ENCODE measurements around the gene NEK4. TPM values are rescaled to one million over a fixed set of nuclear protein-coding genes. Genes with fewer than 3 reads are reported as not detected.

NEK4 gene
- total and polyA plus RNA-seq, 10 of the 15 experiments (the other 5 are each of a cell fraction or from before 2014, with no cell fraction given): 7.0 to 29.1 (median 16.4) TPM

DNA sequence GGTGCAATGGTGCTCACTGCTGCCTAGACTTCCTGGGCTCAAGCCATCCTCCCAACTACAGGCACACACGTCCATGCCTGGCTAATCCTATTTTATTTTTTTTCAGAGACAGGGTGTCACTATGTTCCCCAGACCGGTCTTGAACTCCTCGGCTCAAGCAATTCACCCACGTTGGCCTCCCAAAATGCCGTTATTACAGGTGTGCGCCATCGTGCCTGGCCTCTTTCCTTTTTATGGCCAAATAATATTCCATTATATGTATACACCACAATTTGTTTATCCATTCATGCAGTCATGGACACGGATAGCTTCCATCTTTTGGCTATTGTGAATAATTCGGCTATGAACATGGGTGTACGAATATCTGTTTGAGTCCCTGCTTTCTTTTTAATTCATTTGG is 962 bp upstream of the NEK4 start:
- Histone ChIP-seq H2AFZ (ENCODE audit: control insufficient read depth, low read depth, low read length) (peak overlapping the region; percentile 86), H3K36me3 (ENCODE audit: control insufficient read depth in 2 of 2, insufficient read depth in 2 of 2, low read length in 1 of 2) (no peaks in the 10 kb centered on the region), H3K9ac (ENCODE audit: control insufficient read depth, insufficient read depth, low read length) (no peak overlapping the region), H3K4me2 (ENCODE audit: control insufficient read depth, insufficient read depth) (peak overlapping the region; percentile 93), H4K20me1 (ENCODE audit: control insufficient read depth, insufficient read depth) (no peaks in the 10 kb centered on the region), H3K4me3 (no peak overlapping the region), H3K4me1 (ENCODE audit: control insufficient read depth, insufficient read depth, low read length) (peaks cover 4% of the 10 kb centered on the region), H3K79me2 (ENCODE audit: control insufficient read depth, insufficient read depth, low read length) (peaks cover 9% of the 10 kb centered on the region), H3K27me3 (replicated peaks in 1 of 2; ENCODE audit: control insufficient read depth in 2 of 2, insufficient read depth in 2 of 2, low read length in 1 of 2) (no peaks in the 10 kb centered on the region), H3K9me3 (replicated peaks; ENCODE audit: control insufficient read depth, insufficient read depth, low read length) (no peaks in the 10 kb centered on the region), H3K27ac (ENCODE audit: control insufficient read depth, insufficient read depth) (no peak overlapping the region; the same call in 1 of the 2 replicates)
- ChIA-PET POLR2A (interaction anchor here (0.7 to 1.6 kb wide), 4 partner anchors 8 to 79 kb away, joined by 3 to 15 read pairs (median 4); no protein-coding TSS in a partner anchor), SMC1A (ENCODE audit: uncharacterized antibody, unreplicated experiment) (interaction anchor here (0.9 kb wide), 1 partner anchor 27 kb away, joined by 3 read pairs; no protein-coding TSS in a partner anchor), RAD21 (ENCODE audit: unreplicated experiment) (interaction anchor here (1.9 kb wide), 1 partner anchor 67 kb away, joined by 8 read pairs; the partner anchor contains the start of genes GLT8D1 and SPCS1), CTCF (interaction anchor here (0.7 to 1.0 kb wide), 2 partner anchors 11 to 132 kb away, joined by 3 read pairs; no protein-coding TSS in a partner anchor)
- intact Hi-C loops (cut with micrococcal nuclease; ENCODE audit: unreplicated experiment): loop anchor here (2.0 kb wide), 1 partner anchor 65 kb away; the partner anchor contains the start of gene SPCS1
- no peak for FAIRE-seq
- in situ Hi-C loops (cut with MboI): no loop called here
- no peak for ATAC-seq
- TF ChIP-seq SUPT20H (IDR thresholded peaks at IDR 0.05; ENCODE audit: borderline replicate concordance, control insufficient read depth, low read depth, low read length) (no peak), ZNF207 (IDR thresholded peaks at IDR 0.05; ENCODE audit: borderline replicate concordance) (no peak), PAX8 (IDR thresholded peaks at IDR 0.05) (no peak), ASH2L (IDR thresholded peaks at IDR 0.05; ENCODE audit: borderline replicate concordance, low read depth) (no peak), CREB1 (IDR thresholded peaks at IDR 0.05; ENCODE audit: low read depth) (no peak), MEF2B (IDR thresholded peaks at IDR 0.05; ENCODE audit: partially characterized antibody, poor library complexity, severe bottlenecking) (no peak)
- 92% methylated on average over 10 of the region's 10 CpGs for whole genome bisulfite sequencing (ENCODE audit: insufficient coverage, insufficient replicate concordance, low lambda C conversion rate, missing lambda C conversion rate)
- no peak for DNase-seq (ENCODE audit: low read depth, low spot score)
- BruUV-seq (replicated peaks): no TSS peak

- peak; percentile 22 for ATAC-seq
Observed at GRCh38 chr3:52771334-52771681, 568 bp upstream of the NEK4 start.

More at GRCh38 chr3:52771334-52771681, 568 bp upstream of the NEK4 start:
- Histone ChIP-seq H3K27me3 (replicated peaks in 1 of 2; ENCODE audit: control insufficient read depth in 2 of 2, insufficient read depth in 2 of 2, low read length in 1 of 2) (no peaks in the 10 kb centered on the region), H3K27ac (ENCODE audit: control insufficient read depth, insufficient read depth) (peak overlapping the region; percentile 83), H3K9ac (ENCODE audit: control insufficient read depth, insufficient read depth, low read length) (peak overlapping the region; percentile 78), H3K9me3 (replicated peaks; ENCODE audit: control insufficient read depth, insufficient read depth, low read length) (no peaks in the 10 kb centered on the region), H2AFZ (ENCODE audit: control insufficient read depth, low read depth, low read length) (peak overlapping the region; percentile 86), H3K4me2 (ENCODE audit: control insufficient read depth, insufficient read depth) (peak overlapping the region; percentile 93), H3K4me3 (peak overlapping the region; percentile 73), H3K79me2 (ENCODE audit: control insufficient read depth, insufficient read depth, low read length) (peaks cover 9% of the 10 kb centered on the region), H4K20me1 (ENCODE audit: control insufficient read depth, insufficient read depth) (no peaks in the 10 kb centered on the region), H3K4me1 (ENCODE audit: control insufficient read depth, insufficient read depth, low read length) (peaks cover 4% of the 10 kb centered on the region), H3K36me3 (ENCODE audit: control insufficient read depth in 2 of 2, insufficient read depth in 2 of 2, low read length in 1 of 2) (no peaks in the 10 kb centered on the region)
- ChIA-PET CTCF (interaction anchor here (1.0 kb wide), 1 partner anchor 11 kb away, joined by 3 read pairs; no protein-coding TSS in a partner anchor), POLR2A (interaction anchor here (0.7 to 1.6 kb wide), 6 partner anchors 8 to 239 kb away, joined by 3 to 15 read pairs (median 4); no protein-coding TSS in a partner anchor), RAD21 (ENCODE audit: unreplicated experiment) (interaction anchor here (1.3 to 1.9 kb wide), 3 partner anchors 8 to 302 kb away, joined by 3 to 8 read pairs (median 4); partner anchors contain the start of genes GLT8D1 and SPCS1), SMC1A (ENCODE audit: uncharacterized antibody, unreplicated experiment) (interaction anchor here (0.9 kb wide), 1 partner anchor 27 kb away, joined by 3 read pairs; no protein-coding TSS in a partner anchor)
- DNase-seq (ENCODE audit: low read depth, low spot score) (no peak), FAIRE-seq (no peak)
- 72% methylated on average over 4 of the region's 5 CpGs for WGBS (ENCODE audit: insufficient coverage, insufficient replicate concordance, low lambda C conversion rate, missing lambda C conversion rate)
- TF ChIP-seq CEBPZ (IDR thresholded peaks at IDR 0.05; ENCODE audit: low read depth, low read length): no peak
- TF ChIP-seq POLR2AphosphoS5 (IDR thresholded peaks at IDR 0.05; ENCODE audit: low read length): no peak
- TF ChIP-seq, protein P1, sequence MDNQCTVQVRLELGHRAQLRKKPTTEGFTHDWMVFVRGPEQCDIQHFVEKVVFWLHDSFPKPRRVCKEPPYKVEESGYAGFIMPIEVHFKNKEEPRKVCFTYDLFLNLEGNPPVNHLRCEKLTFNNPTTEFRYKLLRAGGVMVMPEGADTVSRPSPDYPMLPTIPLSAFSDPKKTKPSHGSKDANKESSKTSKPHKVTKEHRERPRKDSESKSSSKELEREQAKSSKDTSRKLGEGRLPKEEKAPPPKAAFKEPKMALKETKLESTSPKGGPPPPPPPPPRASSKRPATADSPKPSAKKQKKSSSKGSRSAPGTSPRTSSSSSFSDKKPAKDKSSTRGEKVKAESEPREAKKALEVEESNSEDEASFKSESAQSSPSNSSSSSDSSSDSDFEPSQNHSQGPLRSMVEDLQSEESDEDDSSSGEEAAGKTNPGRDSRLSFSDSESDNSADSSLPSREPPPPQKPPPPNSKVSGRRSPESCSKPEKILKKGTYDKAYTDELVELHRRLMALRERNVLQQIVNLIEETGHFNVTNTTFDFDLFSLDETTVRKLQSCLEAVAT (IDR thresholded peaks at IDR 0.05): 0 out of 2 replicates have a peak, but pooled peaks have one; percentile 46
- TF ChIP-seq NBN (IDR thresholded peaks at IDR 0.05): 0 out of 2 replicates have a peak, but pooled peaks have one; percentile 14
- TF ChIP-seq SREBF2 (IDR thresholded peaks at IDR 0.05; ENCODE audit: low read length): no peak
- TF ChIP-seq BACH1 (IDR thresholded peaks at IDR 0.05; ENCODE audit: borderline replicate concordance): no peak
- TF ChIP-seq EED (IDR thresholded peaks at IDR 0.05; ENCODE audit: low read depth): no peak
- BruUV-seq (replicated peaks): TSS peak; percentile 99
- intact Hi-C loops (cut with micrococcal nuclease; ENCODE audit: unreplicated experiment): loop anchor here (2.0 kb wide), 1 partner anchor 65 kb away; the partner anchor contains the start of gene SPCS1
- in situ Hi-C loops (cut with MboI): no loop called here

All from GM12878 (cell line).